Progenitor cell of endocrine pancreas (in vitro differentiated cells): Measurements from ENCODE around the gene DEFB132. TPM values are rescaled to one million over a fixed set of nuclear protein-coding genes. Genes with fewer than 3 reads are reported as not detected.
"Not testable (repeated sequence)": the region's sequence is repeated elsewhere in the genome, so short reads cannot be mapped to it uniquely, and the experiment has no call there.

Experiments used
- DNase-seq: peaks from one replicate; pipeline ENCODE4 v3.0.0; 2021; ENCODE audit warnings: low spot score; ENCODE audit not compliant: unreplicated experiment
- H3K27ac Mint-ChIP-seq: 2 replicates; pipeline ENCODE4 v1.8.0; 2021; ENCODE audit warnings: mild to moderate bottlenecking, moderate library complexity, mixed read lengths
- H3K27me3 Mint-ChIP-seq: 2 replicates; pipeline ENCODE4 v1.8.0; 2021; ENCODE audit warnings: mixed read lengths
- H3K36me3 Mint-ChIP-seq: 2 replicates; pipeline ENCODE4 v1.8.0; 2022; ENCODE audit warnings: mixed read lengths; ENCODE audit not compliant: insufficient read depth
- H3K4me1 Mint-ChIP-seq: 2 replicates; pipeline ENCODE4 v1.8.0; 2021; ENCODE audit warnings: low read depth, mixed read lengths
- H3K4me3 Mint-ChIP-seq: 2 replicates; pipeline ENCODE4 v1.8.0; 2021; ENCODE audit warnings: low read depth, mild to moderate bottlenecking, moderate library complexity, mixed read lengths
- H3K9me3 Mint-ChIP-seq: 2 replicates; pipeline ENCODE4 v1.8.0; 2021; ENCODE audit warnings: low read depth, mixed read lengths
- total RNA-seq: library from RNA; stranded (reverse); gene quantifications from 2 replicates; pipeline ENCODE4 v1.2.1, GENCODE V29; 2021
- TF ChIP-seq, protein P1 (sequence below): fragments of 200-600 bp; sonication (generic); IDR thresholded peaks from one replicate; pipeline ENCODE4 v1.5.0; 2021; ENCODE audit warnings: antibody characterized with exemption, mild to moderate bottlenecking; ENCODE audit not compliant: unreplicated experiment

The DEFB132 gene
- total RNA-seq, 1 donor from 2014 or later: not detected

DNA sequence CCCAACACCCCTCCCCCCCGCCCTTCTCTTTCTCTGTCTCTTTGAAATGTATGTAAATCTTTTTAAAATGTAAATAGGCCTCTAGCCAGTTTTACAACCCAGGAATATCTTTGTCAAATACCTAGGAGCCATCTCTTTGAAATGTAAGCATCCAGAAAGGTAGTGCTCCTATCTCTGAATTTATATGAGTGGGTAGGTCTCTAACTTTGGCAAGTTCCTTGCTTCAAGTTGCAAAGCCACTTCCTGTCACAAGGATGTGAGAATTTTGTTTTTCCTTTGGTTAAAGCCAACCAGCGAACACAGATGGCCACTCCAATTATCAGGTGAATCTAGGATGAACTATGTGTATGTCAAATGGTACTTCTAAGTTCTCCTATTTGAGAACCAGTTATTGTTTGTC lies 6.2 kb upstream of the DEFB132 start:
- Mint-ChIP-seq H3K36me3 (no peaks in the 10 kb centered on the region), H3K27me3 (no peaks in the 10 kb centered on the region), H3K9me3 (no peaks in the 10 kb centered on the region), H3K27ac (no peak overlapping the region), H3K4me3 (no peak overlapping the region), H3K4me1 (no peaks in the 10 kb centered on the region)
- TF ChIP-seq, protein P1, sequence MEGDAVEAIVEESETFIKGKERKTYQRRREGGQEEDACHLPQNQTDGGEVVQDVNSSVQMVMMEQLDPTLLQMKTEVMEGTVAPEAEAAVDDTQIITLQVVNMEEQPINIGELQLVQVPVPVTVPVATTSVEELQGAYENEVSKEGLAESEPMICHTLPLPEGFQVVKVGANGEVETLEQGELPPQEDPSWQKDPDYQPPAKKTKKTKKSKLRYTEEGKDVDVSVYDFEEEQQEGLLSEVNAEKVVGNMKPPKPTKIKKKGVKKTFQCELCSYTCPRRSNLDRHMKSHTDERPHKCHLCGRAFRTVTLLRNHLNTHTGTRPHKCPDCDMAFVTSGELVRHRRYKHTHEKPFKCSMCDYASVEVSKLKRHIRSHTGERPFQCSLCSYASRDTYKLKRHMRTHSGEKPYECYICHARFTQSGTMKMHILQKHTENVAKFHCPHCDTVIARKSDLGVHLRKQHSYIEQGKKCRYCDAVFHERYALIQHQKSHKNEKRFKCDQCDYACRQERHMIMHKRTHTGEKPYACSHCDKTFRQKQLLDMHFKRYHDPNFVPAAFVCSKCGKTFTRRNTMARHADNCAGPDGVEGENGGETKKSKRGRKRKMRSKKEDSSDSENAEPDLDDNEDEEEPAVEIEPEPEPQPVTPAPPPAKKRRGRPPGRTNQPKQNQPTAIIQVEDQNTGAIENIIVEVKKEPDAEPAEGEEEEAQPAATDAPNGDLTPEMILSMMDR: no peak
- no peak for DNase-seq

DNA sequence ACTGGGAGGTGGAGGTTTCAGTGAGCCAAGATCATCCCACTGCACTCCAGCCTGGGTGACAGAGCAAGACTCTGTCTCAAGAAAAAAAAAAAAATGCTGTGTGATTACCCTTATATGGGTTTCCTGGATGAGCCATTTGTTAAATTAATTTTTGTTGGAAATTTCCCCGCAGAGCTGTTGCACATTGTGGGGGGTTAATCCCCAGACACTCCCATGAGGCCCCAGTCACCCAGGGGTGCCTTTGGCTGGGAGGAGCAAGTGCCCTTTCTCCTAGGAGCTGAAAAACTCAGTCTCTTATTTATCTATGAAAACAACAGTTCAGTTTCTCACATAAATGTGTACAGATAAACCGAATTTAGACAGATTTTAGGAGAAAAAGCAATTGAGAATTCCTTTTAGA lies 4.7 kb upstream of the DEFB132 start:
- Mint-ChIP-seq H3K9me3 (no peaks in the 10 kb centered on the region), H3K36me3 (no peaks in the 10 kb centered on the region), H3K4me3 (no peak overlapping the region), H3K27me3 (peaks cover 5% of the 10 kb centered on the region), H3K4me1 (no peaks in the 10 kb centered on the region), H3K27ac (no peak overlapping the region)
- TF ChIP-seq, protein P1: no peak
- no peak for DNase-seq

DNA sequence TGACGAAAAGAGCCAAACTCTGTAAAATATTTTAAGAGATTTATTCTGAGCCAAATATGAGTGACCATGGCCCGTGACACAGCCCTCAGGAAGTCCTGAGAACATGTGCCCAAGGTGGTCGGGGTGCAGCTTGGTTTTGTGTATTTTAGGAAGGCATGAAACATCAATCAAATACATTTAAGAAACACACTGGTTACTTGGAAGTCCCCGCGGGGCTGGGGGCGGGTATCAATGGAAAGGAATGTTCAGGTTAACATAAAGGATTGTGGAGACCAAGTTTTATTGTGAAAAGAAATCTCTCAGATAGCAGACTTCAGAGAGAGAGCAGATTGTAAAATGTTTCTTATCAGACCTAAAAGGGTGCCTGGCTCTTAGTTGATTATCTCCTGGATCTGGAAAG lies 4.1 kb upstream of the DEFB132 start:
- H3K27me3 Mint-ChIP-seq, H3K9me3 Mint-ChIP-seq, H3K4me1 Mint-ChIP-seq, H3K36me3 Mint-ChIP-seq, H3K4me3 Mint-ChIP-seq, DNase-seq, H3K27ac Mint-ChIP-seq: not testable (repeated sequence)

DNA sequence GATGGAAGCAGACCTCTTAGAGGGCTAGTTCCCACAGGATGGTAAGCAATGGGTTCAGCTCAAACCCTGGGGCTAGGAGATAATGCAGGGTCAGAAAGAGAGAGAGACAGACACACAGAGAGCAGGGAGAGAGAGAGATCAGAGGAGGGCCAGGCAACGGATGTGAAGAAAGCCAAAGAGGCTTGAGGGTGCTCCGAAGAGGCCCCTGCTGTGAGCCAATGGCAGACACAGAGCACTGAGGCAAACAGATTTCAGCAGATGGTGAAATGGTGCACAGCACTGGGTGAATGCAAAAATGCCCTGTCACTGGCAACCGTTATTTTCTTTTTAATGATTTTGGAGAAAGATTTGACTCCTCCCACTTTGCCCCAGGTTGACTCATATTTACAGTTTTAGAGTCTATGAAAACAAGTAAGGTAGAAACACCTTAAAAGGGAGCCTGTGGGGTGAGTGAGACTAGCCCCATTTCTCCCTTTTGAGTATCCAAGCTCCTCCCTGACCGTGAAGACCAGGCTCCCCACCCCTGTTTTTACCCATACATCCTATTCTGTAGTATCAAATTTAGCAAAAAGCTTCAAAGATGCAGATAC lies 840 bp downstream of the DEFB132 start:
- Mint-ChIP-seq H3K4me3 (no peak overlapping the region), H3K27ac (no peak overlapping the region), H3K27me3 (peaks cover 30% of the 10 kb centered on the region), H3K9me3 (no peaks in the 10 kb centered on the region), H3K4me1 (no peaks in the 10 kb centered on the region), H3K36me3 (no peaks in the 10 kb centered on the region)
- TF ChIP-seq, protein P1: no peak
- DNase-seq: no peak

DNA sequence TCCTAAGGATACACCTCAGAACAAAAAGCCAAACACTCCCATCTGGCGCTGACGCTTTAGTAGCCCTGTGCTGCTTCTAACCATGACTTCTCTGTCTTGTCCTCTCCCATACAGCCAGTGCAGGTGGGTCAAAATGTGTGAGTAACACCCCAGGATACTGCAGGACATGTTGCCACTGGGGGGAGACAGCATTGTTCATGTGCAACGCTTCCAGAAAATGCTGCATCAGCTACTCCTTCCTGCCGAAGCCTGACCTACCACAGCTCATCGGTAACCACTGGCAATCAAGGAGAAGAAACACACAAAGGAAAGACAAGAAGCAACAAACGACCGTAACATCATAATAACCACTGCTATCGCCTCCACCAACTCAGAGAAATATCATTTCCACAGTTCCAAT lies 1.4 kb downstream of the DEFB132 start:
- no peaks in the 10 kb centered on the region for H3K4me1 Mint-ChIP-seq
- H3K27ac Mint-ChIP-seq: no peak overlapping the region
- TF ChIP-seq, protein P1: no peak
- H3K4me3 Mint-ChIP-seq: no peak overlapping the region
- H3K27me3 Mint-ChIP-seq: peaks cover 30% of the 10 kb centered on the region
- DNase-seq: no peak
- no peaks in the 10 kb centered on the region for H3K9me3 Mint-ChIP-seq
- no peaks in the 10 kb centered on the region for H3K36me3 Mint-ChIP-seq

DNA sequence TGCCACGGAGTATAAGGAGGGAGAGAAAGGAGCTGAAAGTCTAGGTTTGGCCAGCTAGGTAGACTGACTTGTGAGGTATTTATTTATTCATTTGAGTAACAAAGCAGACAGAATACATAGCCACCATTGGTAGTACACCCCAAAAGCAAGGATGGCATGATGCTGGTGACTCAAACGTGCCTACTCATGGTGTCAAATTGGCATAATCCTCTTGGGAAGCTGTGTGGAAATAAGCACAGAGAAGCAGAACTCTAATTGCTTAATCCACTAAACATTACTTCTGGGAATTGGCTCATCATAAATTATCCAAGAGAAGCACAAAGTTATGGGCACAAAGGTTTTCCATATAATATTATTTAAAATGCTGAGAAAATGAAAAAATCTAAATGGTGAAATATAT lies 2.5 kb downstream of the DEFB132 start:
- Mint-ChIP-seq H3K27ac (no peak overlapping the region), H3K4me1 (no peaks in the 10 kb centered on the region), H3K4me3 (no peak overlapping the region), H3K36me3 (no peaks in the 10 kb centered on the region), H3K9me3 (no peaks in the 10 kb centered on the region), H3K27me3 (peaks cover 30% of the 10 kb centered on the region)
- TF ChIP-seq, protein P1: no peak
- no peak for DNase-seq
